Spinal cord (tissue), 10 donors: ENCODE results near the gene RYR1. TPM values are rescaled to one million over a fixed set of nuclear protein-coding genes. Genes with fewer than 3 reads are reported as not detected.
"Not testable (repeated sequence)": the region's sequence is repeated elsewhere in the genome, so short reads cannot be mapped to it uniquely, and the experiment has no call there.

ENCODE experiments used
- DNase-seq, 6 donors: peaks; one replicate each; pipeline versions ENCODE4 v3.0.0 to v3.0.0-alpha.2; 2013 to 2015; ENCODE audit warnings: low spot score in 6 of 6, low read depth in 4 of 6
- H3K27ac ChIP-seq: one replicate; pipeline ENCODE4 v1.5.1; 2013; ENCODE audit warnings: low read depth, low read length, control low read depth
- H3K27me3 ChIP-seq: one replicate; pipeline ENCODE4 v1.6.1; 2013; ENCODE audit warnings: low read length; ENCODE audit not compliant: control insufficient read depth, insufficient read depth
- H3K36me3 ChIP-seq: one replicate; pipeline ENCODE4 v1.6.1; 2013; ENCODE audit warnings: low read length; ENCODE audit not compliant: control insufficient read depth, insufficient read depth
- H3K4me1 ChIP-seq: one replicate; pipeline ENCODE4 v1.6.1; 2013; ENCODE audit warnings: low read length; ENCODE audit not compliant: control insufficient read depth, insufficient read depth
- H3K4me3 ChIP-seq: one replicate; pipeline ENCODE4 v1.5.1; 2013; ENCODE audit warnings: low read depth, low read length, control low read depth
- H3K9me3 ChIP-seq: one replicate; pipeline ENCODE4 v1.6.1; 2013; ENCODE audit warnings: low read length; ENCODE audit not compliant: control insufficient read depth, insufficient read depth
- WGBS: methylation state at CpG from one replicate; pipeline ENCODE4 v1.1.5; 2013; ENCODE audit warnings: missing lambda C conversion rate; ENCODE audit not compliant: insufficient coverage; 5-methylcytosine and 5-hydroxymethylcytosine counted together
- polyA plus RNA-seq, 2 donors: library from polyadenylated mRNA; unstranded; fragments of 120-200 nt; gene quantifications; one replicate each; pipeline ENCODE4 v1.2.1, GENCODE V29; 2013; ENCODE audit not compliant: insufficient read length in 2 of 2
- total RNA-seq, 2 donors: library from RNA; depleted of rRNA in 1 of 2; stranded (reverse); fragments of 120-200 nt in 1 of 2; fragments of >200 nt in 1 of 2; gene quantifications; one replicate each; pipeline versions ENCODE4 v1.2.3 to v1.2.4, GENCODE V29; 2013 to 2014
- donor health status: healthy.

Gene RYR1
- total and polyA plus RNA-seq, 4 donors: 6.0 to 15.1 (median 10.5) TPM

- peaks cover 14% of the 10 kb centered on the region for H3K27me3 ChIP-seq
- 100% methylated on average over 1 of the region's 1 CpG for WGBS
Observed at GRCh38 chr19:38399537-38399936, 34.0 kb upstream of the RYR1 start.

GRCh38 chr19:38400361-38400760, 33.1 kb upstream of the RYR1 start:
- 51% methylated on average over 5 of the region's 5 CpGs for WGBS
- Histone ChIP-seq H3K36me3 (peaks cover 14% of the 10 kb centered on the region), H3K27me3 (peaks cover 8% of the 10 kb centered on the region)

More at GRCh38 chr19:38399537-38399936, 34.0 kb upstream of the RYR1 start:
- Histone ChIP-seq H3K4me1 (peaks cover 16% of the 10 kb centered on the region), H3K36me3 (peaks cover 10% of the 10 kb centered on the region), H3K4me3 (no peak overlapping the region), H3K9me3 (no peaks in the 10 kb centered on the region), H3K27ac (no peak overlapping the region)
- no peak for DNase-seq

GRCh38 chr19:38401148-38401547, 32.3 kb upstream of the RYR1 start:
- Histone ChIP-seq H3K27me3 (peaks cover 8% of the 10 kb centered on the region), H3K4me3 (no peak overlapping the region), H3K36me3 (peaks cover 16% of the 10 kb centered on the region), H3K9me3 (no peaks in the 10 kb centered on the region), H3K4me1 (peaks cover 17% of the 10 kb centered on the region), H3K27ac (no peak overlapping the region)
- no peak for DNase-seq
- WGBS: no CpG with 5 or more reads among the region's 3 CpGs

More at GRCh38 chr19:38400361-38400760, 33.1 kb upstream of the RYR1 start:
- Histone ChIP-seq H3K9me3 (no peaks in the 10 kb centered on the region), H3K4me1 (peaks cover 17% of the 10 kb centered on the region), H3K27ac (no peak overlapping the region), H3K4me3 (no peak overlapping the region)
- no peak for DNase-seq

GRCh38 chr19:38402623-38402966, 30.9 kb upstream of the RYR1 start:
- H3K36me3 ChIP-seq: peaks cover 23% of the 10 kb centered on the region
- peak overlapping the region; percentile 44 for H3K4me3 ChIP-seq
- H3K27me3 ChIP-seq: no peaks in the 10 kb centered on the region
- 0% methylated on average over 11 of the region's 18 CpGs for WGBS
- no peak overlapping the region for H3K27ac ChIP-seq
- peaks cover 17% of the 10 kb centered on the region for H3K4me1 ChIP-seq
- no peak for DNase-seq
- H3K9me3 ChIP-seq: no peaks in the 10 kb centered on the region

- Histone ChIP-seq H3K27me3 (no peaks in the 10 kb centered on the region), H3K27ac (no peak within 1 kb of the TSS), H3K4me3 (peak within 1 kb of the TSS; percentile 69), H3K9me3 (no peaks in the 10 kb centered on the region), H3K36me3 (peaks cover 25% of the 10 kb centered on the region), H3K4me1 (peaks cover 17% of the 10 kb centered on the region)
- under 1% methylated on average over 82 of the region's 82 CpGs for WGBS
- DNase-seq: peak; percentile 92 to 99 (median 96)
Observed at GRCh38 chr19:38402967-38403674, 30.4 kb upstream of the RYR1 start, which contains the start of gene FAM98C. TSS of gene FAM98C (plus strand) at chr19:38403093. CDS start at chr19:38403154, 61 bp downstream.

GRCh38 chr19:38404858-38405257, 28.6 kb upstream of the RYR1 start:
- no peak overlapping the region for H3K4me3 ChIP-seq
- H3K36me3 ChIP-seq: peaks cover 29% of the 10 kb centered on the region
- no peaks in the 10 kb centered on the region for H3K27me3 ChIP-seq
- peaks cover 17% of the 10 kb centered on the region for H3K4me1 ChIP-seq
- no peak for DNase-seq
- H3K9me3 ChIP-seq: no peaks in the 10 kb centered on the region
- WGBS: 83% methylated on average over 3 of the region's 6 CpGs
- H3K27ac ChIP-seq: no peak overlapping the region

- 100% methylated on average over 3 of the region's 8 CpGs for WGBS
- Histone ChIP-seq H3K4me1 (peaks cover 17% of the 10 kb centered on the region), H3K9me3 (no peaks in the 10 kb centered on the region), H3K36me3 (peaks cover 29% of the 10 kb centered on the region), H3K27ac (no peak overlapping the region), H3K4me3 (no peak overlapping the region), H3K27me3 (no peaks in the 10 kb centered on the region)
- no peak for DNase-seq
Observed at GRCh38 chr19:38405276-38405675, 28.2 kb upstream of the RYR1 start.

- 60% methylated on average over 6 of the region's 7 CpGs for WGBS
- DNase-seq: peak in 1 of 6 donors; percentile 17
- Histone ChIP-seq H3K4me3 (no peak overlapping the region), H3K4me1 (peaks cover 3% of the 10 kb centered on the region), H3K27ac (no peak overlapping the region), H3K9me3 (no peaks in the 10 kb centered on the region), H3K27me3 (no peaks in the 10 kb centered on the region), H3K36me3 (peaks cover 38% of the 10 kb centered on the region)
Observed at GRCh38 chr19:38409631-38410133, 23.8 kb upstream of the RYR1 start.

- H3K9me3 ChIP-seq, H3K4me3 ChIP-seq, H3K27me3 ChIP-seq, H3K4me1 ChIP-seq, DNase-seq, H3K27ac ChIP-seq: not testable (repeated sequence)
- WGBS: 94% methylated on average over 2 of the region's 6 CpGs
- peaks cover 35% of the 10 kb centered on the region for H3K36me3 ChIP-seq
Observed at GRCh38 chr19:38410407-38410806, 23.1 kb upstream of the RYR1 start.
